Measurements from ENCODE around the gene POGZ.

GRCh38 chr1:151494741-151495281, 35.5 kb upstream of the POGZ start:
- TF ChIP-seq CTCF (IDR thresholded peaks at IDR 0.05): no peak
- no peak for TF ChIP-seq POLR2A (IDR thresholded peaks at IDR 0.05)

Data from esophagus squamous epithelium (tissue), 4 donors.